ENCODE results near the gene LFNG.
"Not testable (repeated sequence)": the region's sequence is repeated elsewhere in the genome, so short reads cannot be mapped to it uniquely, and the experiment has no call there.

The LFNG gene

DNA sequence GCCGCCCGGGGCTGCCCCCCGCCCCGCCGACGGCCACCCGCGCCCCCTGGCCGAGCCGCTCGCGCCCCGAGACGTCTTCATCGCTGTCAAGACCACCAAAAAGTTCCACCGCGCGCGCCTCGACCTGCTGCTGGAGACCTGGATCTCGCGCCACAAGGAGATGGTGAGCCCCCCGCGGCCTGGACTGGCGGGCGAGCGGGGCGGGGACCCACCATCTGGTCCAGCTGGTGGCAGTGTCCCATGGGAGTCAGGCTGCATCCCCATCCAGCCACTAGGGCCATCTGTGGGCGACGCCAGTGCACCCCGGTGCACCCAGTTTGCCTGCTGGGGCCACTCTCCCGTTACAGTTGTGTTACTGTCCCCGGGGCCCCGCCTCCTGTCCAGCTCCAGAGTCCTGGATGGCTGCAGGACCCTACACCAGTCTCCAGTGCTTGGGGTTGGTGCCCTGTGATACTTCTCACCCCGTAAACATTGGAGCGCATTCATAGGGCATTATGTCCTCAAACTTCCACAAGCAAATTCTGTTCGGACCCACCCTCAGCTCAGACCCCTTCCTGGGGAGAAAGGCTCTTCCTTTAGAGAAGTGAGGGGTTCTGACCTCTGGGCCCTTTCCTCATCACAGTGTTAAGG, 672 bp downstream of the LFNG start:
- no peak for DNase-seq

DNA sequence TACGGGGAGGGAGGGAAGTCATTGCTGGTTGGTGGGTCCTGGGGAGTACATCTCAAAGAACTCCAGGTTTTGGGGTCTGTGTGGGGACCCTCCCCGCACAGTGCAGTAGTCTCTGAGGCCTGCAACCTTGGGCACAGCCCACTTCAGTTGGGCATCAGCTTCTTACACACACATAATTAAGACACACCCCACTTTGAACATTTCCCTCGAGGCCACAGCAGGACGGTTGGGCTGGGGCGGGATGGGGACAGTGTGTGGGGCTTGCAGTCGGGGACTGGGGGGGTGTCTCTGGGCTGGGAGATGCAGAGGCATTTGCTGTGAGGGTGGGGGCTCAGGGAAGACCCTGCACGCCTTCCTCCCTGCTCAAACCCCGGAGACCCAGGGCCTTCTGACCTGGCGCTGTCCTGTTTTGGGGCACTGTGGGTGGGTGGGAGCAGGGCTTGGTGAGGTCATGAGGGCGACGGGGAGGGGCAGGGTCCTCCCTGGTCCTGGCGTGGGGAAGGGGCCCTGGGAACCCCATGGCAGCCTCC, 1.3 kb downstream of the LFNG start:
- no peak for DNase-seq

DNA sequence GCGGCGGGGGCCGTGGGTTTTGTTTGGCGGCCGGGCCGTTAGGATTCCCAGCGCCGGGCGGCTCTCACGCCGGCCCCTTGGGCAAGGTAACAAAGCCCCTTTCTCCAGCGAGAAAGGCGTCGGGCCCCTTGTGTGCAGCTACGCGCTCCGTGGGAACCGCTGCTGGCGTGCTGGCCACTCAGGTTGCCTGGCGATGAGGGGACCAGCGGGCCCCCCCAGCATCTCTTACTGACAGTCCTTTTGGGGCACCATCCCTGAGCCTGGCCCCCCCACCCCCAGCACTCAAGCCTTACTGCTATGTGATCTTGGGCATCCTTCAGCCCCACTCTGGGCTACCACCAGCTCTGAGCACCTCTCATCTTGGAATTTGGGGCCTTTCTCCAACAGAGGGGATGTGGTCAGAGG, 1.8 kb downstream of the LFNG start:
- no peak for DNase-seq

DNA sequence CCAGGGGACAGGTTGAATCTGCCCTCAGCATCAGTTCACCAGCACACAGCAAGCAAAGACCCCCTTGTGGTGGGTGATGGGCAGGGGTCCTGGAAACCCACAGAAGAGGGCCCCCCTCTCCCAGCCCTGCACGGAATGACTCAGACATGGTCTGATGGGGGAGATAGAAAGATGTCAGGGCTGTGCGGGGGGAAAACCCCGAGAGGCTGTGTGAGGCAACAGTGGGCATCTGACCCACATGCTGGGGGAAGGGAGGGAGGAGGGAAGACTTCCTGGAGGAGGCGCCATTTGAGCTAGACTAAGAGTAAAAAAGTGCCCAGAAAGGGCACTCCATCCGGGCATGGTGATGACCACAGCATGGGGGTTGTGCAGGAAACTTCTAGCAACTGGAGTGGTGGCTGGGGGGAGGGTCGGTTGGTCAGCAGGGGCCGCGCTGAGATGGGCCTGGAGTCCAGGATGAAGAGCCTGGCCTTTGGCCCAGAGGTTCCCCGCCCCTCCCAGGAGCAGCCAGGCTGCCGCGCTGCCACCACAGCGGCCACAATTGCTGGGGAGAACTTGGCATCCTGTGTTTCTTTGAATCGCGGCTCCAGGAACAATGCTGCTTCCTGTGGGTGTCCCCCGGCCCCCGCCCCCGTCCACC, 2.5 kb downstream of the LFNG start:
- no peak for DNase-seq

DNA sequence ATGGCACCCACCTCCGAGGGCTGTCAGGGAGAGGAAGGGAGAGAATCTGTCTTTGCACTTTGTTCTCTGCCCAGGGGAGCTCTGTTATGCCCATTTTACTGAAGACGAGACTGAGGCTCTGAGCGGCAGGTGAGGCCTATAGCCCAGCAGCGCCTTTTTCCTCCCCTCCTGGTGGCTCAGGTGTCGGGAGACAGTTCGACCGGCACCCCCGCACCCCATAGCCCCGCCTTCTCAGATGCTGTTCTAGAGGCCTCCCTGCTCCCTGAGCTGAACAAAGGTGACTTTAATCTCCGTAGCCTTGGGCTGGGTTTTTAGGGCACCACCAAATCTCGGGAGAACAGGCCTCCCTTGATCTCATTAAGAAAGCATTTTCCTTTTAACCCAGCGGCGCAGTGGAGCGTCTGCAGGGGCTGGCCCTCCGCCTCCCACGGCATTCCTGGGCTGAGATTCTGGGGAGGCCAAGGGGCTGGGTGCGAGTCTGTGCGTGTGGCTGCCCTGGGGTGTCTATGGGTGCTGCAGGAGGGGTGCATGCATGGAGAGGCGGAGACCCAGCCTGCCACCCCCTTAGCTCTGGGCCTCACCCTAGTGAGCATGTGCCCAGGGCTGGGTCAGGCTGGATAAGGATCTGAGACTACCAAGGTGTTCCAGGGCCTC, 3.3 kb downstream of the LFNG start:
- peak; percentile 31 for DNase-seq

DNA sequence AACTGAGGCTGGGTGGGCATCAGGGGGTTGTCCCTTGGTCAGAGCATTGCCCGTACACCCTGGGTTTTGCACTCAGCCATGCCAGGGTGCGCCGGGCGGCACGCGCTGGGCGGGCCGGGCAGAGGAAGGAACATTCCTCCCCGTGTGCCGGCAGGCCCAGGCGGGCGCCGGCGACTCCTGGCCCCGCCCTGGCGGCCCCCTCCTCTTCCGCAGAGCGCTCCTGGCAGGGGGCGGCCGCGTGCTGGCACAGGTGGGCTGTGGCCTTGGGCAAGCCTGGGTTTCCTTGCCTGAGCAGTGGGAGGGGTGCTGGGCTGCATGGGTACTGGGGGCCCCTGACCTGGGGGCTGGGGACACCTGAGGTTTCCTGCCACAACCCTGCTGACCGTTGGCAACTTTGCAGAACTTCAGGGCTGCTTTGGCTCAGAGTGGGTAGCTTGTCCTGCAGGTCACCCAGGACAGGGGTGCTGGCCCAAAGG, 3.9 kb downstream of the LFNG start:
- DNase-seq = peak; percentile 63

DNA sequence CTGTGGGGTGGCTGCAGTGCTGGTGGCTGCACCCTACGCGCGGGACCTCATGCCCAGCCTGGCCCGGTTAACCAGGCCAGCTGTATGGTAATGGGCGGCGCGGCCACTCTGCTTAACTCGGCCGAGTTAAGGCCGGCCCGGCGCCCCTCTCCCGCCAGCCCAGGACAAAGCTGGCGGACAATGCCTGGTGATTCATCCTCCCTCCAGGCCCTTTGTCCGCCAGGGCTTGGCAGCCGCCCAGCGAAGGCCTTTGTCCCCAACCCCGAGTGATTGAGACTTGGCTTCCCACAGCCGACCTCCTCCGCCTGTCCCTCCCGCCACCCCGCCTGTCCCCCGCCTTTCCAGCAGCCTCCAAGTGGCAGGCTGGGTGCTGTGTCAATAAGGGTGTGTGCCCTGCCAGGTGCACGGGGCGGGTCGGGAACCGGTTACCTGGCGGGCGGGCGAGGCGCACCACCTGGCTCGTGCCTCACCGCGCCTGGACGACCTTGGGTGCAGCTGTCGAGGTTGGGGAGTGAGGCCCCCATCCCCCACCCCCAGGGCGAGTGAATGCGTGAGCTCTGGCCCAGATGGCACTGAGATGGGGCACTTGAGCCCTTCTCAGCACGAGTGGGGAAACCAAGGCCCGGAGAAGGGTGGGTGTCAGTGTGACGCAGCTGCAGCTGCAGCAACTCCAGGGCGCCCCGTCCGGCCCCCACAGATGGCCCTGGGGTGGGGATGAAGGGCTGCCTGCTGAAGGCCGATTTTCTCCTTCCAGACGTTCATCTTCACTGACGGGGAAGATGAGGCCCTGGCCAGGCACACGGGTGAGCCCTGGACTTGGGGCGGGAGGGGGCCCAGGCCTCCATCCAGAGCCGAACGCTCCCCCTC, 4.6 kb downstream of the LFNG start:
- peak; percentile 98 for DNase-seq

DNA sequence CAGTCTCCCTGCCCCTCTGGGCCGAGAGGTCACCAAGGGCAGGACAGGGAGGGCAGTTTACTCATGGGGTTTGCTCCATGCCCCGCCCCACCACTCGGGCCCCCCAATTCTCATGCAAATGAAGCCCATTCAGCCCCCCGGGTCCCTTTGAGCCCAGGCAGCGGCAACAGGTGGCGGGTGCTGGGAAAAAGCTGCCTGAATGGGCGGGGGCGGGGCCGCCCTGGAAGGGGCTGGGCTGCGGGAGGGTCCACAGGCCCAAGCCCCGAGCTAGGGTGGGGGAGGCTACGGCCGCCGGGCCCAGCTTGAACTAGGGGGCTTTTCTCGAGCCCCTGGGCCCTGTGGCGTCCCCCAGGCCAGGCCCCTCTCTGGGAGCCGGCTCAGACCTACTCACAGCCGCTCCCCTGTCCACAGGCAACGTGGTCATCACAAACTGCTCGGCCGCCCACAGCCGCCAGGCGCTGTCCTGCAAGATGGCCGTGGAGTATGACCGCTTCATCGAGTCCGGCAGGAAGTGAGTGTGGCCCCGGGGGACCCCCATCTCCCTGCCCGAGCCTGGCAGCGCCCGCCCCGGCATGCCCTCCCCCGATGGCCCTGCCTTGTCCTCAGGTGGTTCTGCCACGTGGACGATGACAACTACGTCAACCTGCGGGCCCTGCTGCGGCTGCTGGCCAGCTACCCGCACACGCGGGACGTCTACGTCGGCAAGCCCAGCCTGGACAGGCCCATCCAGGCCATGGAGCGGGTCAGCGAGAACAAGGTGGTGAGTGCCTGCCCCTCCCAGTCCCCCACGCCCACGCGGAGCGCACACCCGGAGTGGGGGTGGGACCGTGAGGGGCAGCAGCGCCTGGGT, 5.5 kb downstream of the LFNG start:
- DNase-seq = peak; percentile 49

DNA sequence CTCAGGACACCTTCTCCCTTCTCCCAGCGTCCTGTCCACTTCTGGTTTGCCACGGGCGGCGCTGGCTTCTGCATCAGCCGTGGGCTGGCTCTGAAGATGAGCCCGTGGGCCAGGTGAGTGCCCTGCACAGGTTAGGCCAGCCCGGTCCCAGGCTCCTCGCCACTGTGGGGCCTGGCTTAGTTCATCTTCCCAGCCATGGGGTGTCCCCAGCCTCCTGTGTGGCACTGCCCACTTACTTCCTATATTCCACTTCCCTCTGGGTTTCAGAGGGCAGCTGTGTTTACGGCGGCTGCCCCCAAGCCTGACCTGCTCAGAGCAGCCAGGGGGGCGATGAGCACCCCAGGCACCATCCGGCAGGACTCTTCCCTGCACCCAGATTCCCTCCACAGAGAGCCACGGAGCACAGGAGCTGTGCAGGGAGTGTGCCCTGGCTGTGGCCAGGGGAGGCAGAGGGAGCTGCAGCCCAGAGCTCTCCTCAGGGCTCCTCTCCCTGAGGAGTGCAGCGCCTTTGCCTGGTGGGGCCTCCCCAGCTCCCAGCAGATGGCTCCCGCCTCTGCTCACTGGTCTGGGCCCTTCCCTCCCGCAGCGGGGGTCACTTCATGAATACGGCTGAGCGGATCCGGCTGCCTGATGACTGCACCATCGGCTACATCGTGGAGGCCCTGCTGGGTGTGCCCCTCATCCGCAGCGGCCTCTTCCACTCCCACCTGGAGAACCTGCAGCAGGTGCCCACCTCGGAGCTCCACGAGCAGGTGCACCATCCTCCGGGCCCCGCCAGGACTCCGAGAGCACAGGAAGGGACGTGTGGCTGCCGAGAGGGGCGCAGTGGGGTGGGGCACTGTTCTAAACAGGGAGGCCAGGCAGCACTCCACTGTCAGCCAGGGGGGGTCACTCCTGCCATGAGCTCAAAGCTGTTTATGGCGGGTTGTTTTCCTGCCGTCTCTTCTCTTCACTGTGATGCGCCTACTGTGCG, 6.4 kb downstream of the LFNG start:
- DNase-seq = peak; percentile 18

DNA sequence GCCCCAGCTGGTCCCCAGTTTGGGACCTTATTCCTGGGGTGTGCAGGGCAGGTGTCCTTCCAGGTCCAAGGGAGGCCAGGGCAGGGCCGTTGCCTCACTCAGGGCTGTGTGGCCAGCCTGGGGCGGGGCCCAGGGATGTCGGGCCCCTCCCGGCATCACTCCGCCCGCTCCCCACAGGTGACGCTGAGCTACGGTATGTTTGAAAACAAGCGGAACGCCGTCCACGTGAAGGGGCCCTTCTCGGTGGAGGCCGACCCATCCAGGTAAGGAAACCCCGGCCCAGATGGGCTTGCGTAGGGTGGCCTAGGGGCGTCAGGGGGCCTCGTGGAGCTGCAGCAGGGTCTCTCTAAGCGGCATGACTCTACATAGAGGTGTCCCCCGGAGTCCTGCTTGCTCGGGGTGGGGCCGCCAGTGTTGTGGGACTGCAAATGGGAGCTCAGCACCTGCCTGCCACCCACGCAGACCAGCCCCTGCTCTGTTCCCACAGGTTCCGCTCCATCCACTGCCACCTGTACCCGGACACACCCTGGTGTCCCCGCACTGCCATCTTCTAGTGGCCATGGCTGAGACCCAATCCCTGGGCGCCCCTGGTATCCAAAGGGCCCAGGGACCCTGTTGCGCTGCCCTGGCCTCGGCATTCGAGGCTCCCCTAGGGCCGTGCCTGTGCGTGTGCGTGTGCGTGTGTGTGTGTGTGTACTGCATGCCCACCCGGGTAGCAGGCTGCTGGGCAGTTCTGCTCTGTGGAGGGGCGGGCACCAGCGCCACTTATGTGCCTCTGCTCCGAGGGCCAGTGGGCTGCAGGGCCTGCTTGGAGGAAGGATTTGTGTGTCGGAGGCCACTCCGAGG, 7.3 kb downstream of the LFNG start:
- DNase-seq = no peak

DNA sequence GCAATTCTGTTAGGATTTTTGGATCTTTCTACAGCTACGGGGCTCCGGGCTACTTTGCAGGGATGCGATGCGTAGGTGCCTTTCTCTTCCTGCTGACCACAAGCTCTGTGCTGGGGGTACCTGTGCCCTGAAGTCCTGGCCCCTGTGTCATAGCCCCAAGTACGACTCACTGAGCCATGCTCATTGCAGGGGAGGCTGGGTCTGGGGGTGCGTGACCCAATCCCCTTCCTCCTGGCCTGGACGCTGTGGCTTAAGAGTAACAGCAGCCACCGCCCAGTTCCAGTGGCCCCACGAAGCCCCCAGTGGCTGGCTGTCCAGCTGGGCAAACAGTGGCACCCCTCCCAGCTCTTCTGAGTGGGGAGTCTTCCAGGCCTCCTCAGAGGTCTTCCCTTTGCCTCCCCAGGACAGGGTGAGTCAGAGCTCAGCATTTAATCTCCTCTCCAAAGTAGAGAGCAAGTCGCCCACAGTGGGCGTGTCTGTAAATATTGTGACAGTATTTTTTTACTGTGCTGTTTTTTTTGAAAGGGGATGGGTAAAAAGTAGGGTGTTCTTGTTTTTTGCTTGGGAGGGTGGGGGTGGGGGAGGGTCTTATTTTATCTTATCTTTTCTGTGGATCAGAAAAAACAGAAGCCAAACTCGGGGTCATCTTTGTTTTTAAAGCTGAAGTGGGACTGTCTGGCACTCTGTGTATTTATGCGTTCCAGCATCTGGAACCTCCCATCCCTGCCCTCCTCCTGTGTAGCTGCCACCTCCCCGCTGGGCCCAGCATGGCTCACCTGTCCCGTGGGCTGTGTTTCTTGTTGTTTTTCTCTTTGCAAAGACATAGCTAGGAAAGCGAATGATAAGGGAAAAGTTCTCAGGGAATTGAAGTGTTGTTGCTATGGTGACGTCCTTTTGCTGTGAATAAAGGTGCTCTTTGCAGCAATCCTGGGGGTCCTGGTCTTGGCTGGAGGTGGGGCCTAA, 8.2 kb downstream of the LFNG start:
- DNase-seq = peak; percentile 21

DNA sequence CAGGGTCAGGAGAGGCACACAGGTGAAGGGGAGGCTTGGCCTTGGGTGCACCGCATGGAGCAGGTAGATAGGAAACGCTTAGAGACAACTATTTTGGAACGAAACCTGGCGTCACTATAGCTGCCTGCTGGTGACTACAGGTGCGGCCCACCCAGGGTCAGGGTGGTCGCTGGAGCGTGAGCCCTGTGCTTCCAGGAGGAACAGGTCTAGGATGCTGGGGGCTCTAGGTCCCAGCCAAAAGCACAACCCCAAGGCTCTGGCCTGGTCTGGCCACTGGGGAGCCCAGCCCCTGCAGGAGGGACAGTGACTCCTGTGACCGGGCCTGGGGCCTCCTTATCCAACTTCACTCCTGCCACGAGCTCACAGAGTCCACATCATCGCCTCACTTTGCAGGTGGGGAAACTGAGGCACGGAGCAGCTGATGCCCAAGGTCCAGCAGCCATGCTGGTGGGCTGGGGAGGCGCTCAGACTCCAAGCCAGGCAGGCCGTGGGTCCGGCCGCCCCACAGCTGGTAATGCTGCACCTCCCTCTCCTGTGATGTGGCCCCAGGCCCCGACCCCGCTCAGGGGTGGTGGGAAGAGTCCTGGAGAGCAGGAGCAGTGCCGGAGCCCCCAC, 9.0 kb downstream of the LFNG start:
- DNase-seq = no peak

DNA sequence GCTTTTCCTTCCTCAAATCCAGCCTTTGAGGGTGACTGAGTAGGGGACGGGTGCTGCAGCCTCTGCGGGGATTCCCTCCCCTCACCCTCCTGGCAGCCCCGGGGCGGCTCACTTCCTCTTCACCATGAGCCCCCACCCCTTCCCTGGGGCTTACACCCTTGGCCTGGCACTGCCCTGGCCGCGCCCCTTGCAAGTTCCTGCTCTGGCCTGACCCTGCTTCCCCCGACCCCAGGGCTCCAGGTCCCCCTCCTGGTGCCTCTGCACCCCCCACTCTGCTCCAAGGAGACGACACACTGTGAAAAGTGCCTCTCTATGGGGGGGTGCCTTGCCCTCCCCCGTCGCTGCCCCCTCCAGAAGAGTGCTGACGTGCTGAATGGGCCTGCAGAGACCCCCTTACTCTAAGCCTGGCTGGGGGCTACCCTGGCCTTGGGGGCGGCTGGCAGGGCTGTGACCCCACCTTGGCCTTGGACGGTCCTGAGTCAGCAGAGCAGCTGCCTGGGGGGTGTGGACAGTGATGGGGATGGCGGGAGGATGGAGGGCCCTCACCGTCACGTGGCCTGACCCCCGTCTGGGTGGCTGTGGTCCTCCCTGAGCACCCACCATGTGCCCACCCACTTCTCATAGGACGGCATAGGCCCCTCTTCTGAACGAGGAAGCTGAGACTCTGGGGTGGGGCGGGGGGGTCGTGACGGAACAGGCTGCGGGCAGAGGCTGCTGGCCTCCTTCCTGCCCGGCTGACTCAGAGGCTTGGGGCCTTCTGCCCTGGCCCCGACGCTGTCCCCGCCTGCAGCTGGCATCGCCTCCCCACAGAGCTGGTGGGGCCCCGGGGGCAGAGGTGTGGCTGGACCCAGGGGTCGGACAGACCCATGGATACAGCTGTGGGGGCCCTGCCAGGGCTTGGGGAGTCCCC, 9.8 kb downstream of the LFNG start:
- no peak for DNase-seq

DNA sequence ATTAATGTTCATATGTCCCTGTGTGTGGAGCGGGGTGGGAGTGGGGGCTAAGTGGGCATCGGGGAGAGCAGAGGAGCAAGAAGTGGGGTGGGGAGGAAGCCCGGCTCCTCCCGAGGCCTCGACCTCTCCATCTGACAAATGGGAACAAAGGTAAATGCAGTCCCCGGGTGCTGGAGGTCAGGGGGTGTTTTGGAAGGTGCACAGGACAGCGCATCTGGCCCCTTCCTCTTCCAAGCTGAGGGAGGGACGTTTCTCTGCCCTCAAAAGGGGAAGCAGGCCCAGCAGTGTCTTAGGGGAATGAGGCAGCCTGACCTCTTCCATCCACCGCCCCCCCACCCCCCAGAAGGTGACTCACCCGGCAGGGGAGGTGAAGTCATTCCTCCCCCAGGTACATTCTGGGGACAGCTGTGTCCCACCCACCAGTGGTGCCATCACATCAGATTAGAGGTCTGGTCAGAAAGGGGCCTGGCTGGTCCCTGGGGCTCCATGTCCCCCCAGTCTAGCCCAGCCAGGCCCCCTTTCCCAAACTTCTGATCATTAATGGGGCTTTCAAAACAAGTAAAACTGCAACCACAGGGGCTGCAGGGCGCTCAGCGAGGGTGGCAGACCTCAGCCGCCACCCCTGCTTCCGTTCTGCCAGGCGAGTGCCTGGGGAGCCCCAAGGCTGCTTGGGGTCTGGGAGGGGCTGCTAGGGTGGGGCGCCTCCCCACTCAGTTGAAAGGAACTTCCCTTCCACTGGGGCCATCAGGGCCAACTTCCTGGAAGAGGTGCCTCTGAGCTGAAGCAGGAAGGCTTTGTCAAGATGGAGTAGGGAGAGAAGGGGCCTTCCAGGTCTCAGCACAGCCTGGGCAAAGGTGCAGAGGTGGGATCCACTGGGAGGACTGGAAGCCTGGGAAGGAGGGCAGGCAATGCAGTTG, 10.8 kb downstream of the LFNG start:
- no peak for DNase-seq

DNA sequence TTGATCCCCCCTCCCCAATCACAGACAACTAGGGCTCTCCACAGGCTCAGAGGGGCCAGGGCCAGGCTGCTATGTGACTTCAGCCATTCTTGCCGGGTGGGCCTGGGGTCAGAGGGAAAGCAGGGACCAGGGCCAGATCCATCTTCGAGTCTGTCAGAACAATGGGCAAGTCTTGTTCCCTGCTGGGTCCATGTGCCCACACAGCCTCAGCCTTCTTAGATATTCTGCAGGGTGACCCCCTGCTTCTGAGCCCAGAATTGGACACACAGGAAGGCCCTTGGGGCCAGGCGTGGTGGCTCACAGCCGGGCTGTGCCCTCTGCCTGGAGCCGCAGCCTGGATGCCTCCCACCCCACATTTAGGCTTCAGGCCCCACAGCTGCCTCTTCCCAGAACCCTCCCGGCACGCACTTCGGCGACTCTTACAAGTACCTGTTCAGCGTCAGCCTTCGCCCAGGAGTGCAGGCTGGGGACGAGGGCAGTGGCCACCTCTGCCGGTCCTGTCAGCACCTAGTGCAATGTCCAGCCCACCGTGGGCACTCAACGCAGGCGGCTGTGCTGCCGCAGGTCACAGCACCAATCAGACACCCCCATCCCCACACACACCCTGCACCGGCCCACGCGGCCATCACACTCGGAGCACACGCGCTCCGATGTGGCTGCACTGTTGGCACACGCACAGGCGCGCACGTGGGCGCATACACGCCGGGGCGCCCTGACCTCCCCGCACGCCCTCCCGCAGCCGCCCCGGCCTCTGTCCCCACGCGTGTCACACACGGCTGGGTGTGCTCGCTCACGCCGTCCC, 11.6 kb downstream of the LFNG start:
- DNase-seq = not testable (repeated sequence)

Data from NCI-H774 (cell line).